GM18907 (cell line): ENCODE data around the gene TEX53.
A peak's percentile ranks its signal among the peaks of the same experiment; 100 is the strongest.

Experiments used
- ATAC-seq: cut with Tn5 transposase; IDR thresholded peaks from one replicate; pipeline ENCODE4 v1.9.1; 2021; ENCODE audit warnings: mild to moderate bottlenecking, moderate library complexity; ENCODE audit not compliant: unreplicated experiment

TEX53 gene

DNA sequence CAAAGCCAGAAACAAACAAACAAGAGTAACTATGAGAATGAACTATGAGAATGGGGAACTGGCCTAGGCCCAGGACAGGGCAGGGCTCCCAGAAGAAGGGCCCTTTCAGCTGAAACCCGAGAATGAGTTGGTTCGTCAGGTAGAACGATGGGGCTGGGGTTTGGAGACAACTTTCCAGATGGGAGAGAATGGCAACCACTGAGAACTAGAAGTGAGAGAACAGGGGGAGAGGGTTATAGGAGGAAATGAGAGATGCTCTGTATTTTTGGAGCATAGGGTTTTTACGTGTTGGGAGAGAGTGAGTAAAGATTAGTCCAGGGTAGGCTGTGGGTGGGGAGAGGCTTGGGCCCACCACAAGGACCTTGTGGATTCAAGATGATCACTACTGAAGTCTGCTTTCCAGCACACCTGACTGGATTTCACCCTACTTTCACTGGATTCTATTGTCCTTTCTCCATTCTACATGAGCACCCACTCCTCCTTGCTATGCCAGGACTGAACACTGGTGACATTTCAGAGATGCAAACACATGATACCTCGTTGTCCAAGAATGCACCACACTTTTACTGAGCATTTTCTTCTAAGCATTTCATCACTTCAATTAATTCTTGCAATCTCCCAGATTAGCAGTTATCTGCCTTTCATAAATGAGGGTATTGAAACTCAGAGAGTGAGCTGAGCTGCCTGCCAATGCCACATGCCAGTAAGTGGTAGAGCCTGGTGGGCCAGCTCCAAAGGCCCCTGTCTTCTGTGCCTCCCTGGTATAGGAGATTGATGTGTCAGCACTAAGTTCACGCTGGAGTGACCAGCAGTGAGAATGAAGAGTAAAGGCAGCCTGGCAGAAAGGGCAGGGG, 49.7 kb downstream of the TEX53 start:
- ATAC-seq = peak; percentile 33

- ATAC-seq = no peak
These were observed 50.9 kb downstream of the TEX53 start for GRCh38 chr9:114606597-114607207.
